GM18526 (cell line): ENCODE measurements around the gene CDC73.

Source experiments
- POLR2A ChIP-seq: IDR thresholded peaks from 3 replicates; pipeline ENCODE4 v1.6.1; 2011; ENCODE audit not compliant: insufficient read length; ENCODE audit errors: extremely low read depth

CDC73 gene

GRCh38 chr1:193121616-193122593 is at the start of gene CDC73:
Gene CDC73, plus strand, starts transcription at chr1:193122031. Its CDS starts 170 bp downstream, at chr1:193122201.
- TF ChIP-seq POLR2A = peak; percentile 75

- TF ChIP-seq POLR2A = no peak
These were observed 43.8 kb upstream of the CDC73 start for GRCh38 chr1:193077991-193078390.

DNA sequence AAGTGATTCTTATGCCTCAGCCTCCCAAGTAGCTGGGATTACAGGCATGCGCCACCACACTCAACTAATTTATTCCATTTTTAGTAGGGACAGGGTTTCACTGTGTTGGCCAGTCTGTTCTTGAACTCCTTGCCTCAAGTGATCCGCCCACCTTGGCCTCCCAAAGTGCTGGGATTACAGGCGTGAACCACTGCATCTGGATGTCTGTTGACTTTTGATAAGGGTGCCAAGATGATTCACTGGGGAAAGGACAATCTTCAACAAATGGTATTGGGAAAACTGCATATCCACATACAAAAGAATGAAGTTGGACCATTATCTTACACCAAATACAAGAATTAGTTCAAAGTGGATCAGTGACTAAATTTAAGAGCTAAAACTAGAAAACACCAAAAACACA is 42.6 kb upstream of the CDC73 start:
- TF ChIP-seq POLR2A = no peak

- no peak for TF ChIP-seq POLR2A
These were observed 38.3 kb upstream of the CDC73 start for GRCh38 chr1:193083365-193084088.

- TF ChIP-seq POLR2A = no peak
These were observed 36.6 kb upstream of the CDC73 start for GRCh38 chr1:193085263-193085662.

DNA sequence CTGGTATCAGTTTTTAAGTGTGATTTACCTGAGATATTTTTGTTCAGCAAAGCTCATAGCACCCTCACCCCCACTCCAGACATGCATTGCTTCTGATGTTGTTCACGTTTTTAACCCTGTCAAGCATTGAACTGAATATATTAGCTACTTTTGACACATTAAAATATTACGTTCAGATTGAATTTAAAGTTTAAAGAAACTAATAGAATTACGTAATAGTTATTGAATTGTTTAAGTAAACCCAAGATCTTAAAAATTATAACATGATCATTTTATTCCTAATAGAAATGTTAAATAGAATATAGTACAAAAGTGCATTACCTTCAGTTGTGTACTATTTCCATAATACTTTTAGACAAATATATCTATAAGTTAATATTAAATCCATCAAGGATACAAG is 35.5 kb upstream of the CDC73 start:
- no peak for TF ChIP-seq POLR2A

DNA sequence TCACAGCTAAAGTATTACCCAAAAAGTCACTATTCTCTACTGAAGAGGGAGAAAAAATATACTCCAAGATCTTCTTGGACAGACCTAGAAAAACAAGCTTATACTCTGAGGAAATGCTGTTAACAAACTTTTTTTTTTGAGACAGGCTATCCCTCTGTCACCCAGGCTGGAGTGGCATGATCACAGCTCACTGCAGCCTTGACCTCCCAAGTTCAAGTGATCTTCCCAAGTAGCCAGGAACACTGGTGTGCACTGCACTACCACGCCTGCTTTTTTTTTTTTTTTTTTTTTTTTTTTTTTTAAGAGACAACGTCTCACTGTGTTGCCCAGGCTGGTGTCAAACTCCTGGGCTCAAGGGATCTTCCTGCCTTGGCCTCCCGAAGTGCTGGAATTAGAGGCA is 33.9 kb upstream of the CDC73 start:
- TF ChIP-seq POLR2A = no peak

DNA sequence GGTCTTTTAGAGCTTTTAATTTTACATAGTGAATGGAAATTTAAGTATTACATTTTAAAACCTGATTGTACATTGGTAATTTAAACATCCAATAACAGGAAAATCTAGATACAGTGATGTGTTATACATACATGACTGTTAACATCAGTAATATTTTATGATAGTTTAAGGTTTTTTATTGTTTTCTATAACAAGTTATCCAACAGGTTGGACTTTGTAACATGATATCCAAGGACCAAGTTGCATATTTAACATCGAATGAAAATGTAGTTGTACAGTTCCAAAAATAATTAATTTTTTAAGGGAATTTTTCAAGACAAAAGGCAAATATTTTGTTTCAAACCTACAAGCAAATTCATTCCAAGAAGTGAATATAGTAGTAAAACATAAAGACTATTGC is 31.0 kb upstream of the CDC73 start:
- TF ChIP-seq POLR2A = no peak

GRCh38 chr1:193094112-193094511 is 27.7 kb upstream of the CDC73 start:
- TF ChIP-seq POLR2A = no peak

DNA sequence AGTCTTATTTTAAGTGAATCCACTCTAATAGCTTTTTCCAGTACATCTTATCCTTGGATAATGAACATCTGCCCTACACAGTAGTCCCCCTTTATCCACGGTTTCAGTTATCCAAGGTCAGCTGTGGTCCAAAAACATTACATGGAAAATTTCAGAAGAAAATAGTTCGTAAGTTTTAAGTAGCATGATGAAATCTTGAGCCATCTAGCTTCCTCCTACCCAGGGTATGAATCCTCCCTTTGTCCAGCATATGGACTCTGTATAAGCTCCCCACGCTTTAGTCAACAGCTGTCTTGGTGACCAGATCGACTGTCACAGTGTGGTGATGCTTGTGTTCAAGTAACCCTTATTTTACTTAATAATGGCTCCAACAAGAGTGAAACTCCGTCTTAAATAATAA is 19.2 kb upstream of the CDC73 start:
- no peak for TF ChIP-seq POLR2A

GRCh38 chr1:193103759-193104501 is 17.9 kb upstream of the CDC73 start:
- TF ChIP-seq POLR2A = no peak

- TF ChIP-seq POLR2A = no peak
These were observed 17.3 kb upstream of the CDC73 start for GRCh38 chr1:193104502-193104906.

DNA sequence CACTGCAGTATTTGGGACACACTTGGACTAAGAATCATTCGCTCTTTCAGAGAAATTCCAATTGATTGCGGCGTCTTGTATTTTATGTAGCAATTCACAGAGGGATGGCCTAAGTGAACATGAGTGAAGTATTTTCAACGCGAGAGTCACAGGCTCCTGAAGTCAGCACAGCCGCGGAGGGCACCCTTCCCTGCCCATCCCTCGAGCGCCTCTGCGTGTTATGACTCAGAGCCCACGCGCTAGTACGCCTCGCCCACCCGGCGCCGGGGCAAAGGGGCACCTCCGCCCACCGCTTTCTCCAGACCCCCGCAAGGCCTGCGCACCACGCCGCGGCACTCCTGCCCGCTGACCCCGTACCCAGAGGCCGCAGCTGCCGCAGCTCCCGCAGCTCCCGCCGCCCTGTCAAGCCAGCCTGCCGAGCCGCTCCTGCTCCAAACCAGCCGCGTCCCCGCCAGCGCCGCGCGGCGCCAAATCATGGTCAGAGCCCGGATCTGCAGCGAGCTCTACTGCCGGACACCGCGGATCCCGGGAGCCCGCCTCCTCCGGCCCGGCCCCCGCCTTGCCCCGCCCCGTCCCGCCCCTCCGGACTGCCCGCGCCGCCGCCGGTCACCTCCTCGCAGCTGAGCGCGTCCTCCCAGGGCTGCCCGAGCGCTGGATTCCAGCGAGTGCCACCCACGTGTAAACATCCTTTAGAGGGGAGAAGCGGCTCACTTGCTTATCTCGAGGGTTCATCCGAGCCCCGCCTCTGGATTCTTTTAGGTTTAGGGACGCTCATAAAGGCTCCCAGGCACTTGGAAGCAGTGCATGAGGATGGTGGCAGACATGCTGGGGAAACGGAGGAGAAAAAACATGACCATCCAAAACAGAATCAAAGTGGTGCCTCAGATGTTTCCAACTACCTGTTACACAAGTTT is 16.7 kb upstream of the CDC73 start, which contains the start of gene GLRX2:
Gene GLRX2, minus strand, starts transcription at position 508 of the 914 bp plus-strand sequence. Its CDS starts 32 bp downstream, at position 476.
- peak; percentile 79 for TF ChIP-seq POLR2A

- TF ChIP-seq POLR2A = no peak
These were observed 16.0 kb upstream of the CDC73 start for GRCh38 chr1:193105821-193106177.

DNA sequence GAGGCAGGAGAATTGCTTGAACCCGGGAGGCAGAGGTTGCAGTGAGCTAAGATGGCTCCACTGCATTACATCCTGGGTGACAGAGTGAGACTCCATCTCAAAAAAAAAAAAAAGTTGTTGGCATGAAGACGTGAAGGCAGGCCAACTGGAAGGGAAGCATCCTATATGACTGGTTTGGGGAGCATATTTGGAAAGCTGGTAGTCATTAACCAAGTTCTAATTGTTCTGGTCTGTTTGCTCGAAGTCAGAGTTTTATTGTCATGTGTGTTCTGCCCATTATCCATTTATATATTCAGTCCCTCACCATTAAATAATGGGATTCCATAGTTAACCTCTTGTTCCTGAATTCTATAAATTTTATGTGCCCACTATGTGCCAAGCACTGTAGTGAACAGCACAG is 13.4 kb upstream of the CDC73 start:
- no peak for TF ChIP-seq POLR2A

DNA sequence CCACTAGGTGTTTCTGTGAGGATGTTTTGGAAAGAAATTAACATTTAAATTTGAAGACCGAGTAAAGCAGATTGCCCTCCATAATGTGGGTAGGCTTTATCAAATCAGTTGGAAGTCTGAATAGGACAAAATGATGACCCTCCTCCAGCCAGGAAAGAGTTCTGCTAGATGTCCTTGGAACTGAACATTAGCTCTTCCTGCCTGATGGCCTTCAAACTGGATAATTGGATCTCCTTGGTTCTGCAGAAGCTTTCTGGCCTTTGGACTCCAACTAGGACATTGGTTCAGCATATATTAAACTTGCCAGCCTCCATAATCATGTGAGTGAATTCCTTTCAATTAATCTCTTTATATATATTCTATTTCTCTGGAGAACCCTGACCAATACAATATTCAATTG is 12.2 kb upstream of the CDC73 start:
- no peak for TF ChIP-seq POLR2A
